Measurements from ENCODE around the gene WNT7B. TPM values are rescaled to one million over a fixed set of nuclear protein-coding genes. Genes with fewer than 3 reads are reported as not detected.
A peak's percentile ranks its signal among the peaks of the same experiment; 100 is the strongest.

The WNT7B gene
- total RNA-seq, 3 donors from 2014 or later (not counting 1 experiment from before 2014, with no cell fraction given), result not detected

GRCh38 chr22:45975164-45976161 lies 1.5 kb downstream of the WNT7B start:
- H3K4me3 Mint-ChIP-seq, result peak overlapping the region; percentile 58
- H3K36me3 Mint-ChIP-seq, result no peaks in the 10 kb centered on the region

GRCh38 chr22:45974498-45974897 lies 2.5 kb downstream of the WNT7B start:
- no peaks in the 10 kb centered on the region for H3K36me3 ChIP-seq (ENCODE audit: control insufficient read depth, insufficient read depth, low read length)
- no peaks in the 10 kb centered on the region for H3K9me3 Mint-ChIP-seq
- no peak overlapping the region for H3K27ac Mint-ChIP-seq
- peaks cover 0 to 5% of the 10 kb centered on the region in 2 donors for H3K4me1 Mint-ChIP-seq
- peak overlapping the region; percentile 58 for H3K4me3 Mint-ChIP-seq
- TF ChIP-seq, protein P1, sequence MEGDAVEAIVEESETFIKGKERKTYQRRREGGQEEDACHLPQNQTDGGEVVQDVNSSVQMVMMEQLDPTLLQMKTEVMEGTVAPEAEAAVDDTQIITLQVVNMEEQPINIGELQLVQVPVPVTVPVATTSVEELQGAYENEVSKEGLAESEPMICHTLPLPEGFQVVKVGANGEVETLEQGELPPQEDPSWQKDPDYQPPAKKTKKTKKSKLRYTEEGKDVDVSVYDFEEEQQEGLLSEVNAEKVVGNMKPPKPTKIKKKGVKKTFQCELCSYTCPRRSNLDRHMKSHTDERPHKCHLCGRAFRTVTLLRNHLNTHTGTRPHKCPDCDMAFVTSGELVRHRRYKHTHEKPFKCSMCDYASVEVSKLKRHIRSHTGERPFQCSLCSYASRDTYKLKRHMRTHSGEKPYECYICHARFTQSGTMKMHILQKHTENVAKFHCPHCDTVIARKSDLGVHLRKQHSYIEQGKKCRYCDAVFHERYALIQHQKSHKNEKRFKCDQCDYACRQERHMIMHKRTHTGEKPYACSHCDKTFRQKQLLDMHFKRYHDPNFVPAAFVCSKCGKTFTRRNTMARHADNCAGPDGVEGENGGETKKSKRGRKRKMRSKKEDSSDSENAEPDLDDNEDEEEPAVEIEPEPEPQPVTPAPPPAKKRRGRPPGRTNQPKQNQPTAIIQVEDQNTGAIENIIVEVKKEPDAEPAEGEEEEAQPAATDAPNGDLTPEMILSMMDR (IDR thresholded peaks at IDR 0.05), result no peak
- H3K4me1 ChIP-seq (ENCODE audit: control insufficient read depth, insufficient read depth, low read length), result peaks cover 30% of the 10 kb centered on the region
- H3K36me3 Mint-ChIP-seq, result no peaks in the 10 kb centered on the region
- peaks cover 29% of the 10 kb centered on the region for H3K27me3 ChIP-seq (ENCODE audit: control insufficient read depth, insufficient read depth, low read length)
- intact Hi-C loops (cut with micrococcal nuclease), result no loop called here
- no peak overlapping the region for H3K4me3 ChIP-seq (ENCODE audit: low read length)
- H3K27me3 Mint-ChIP-seq (ENCODE audit: low read depth in 2 of 2), result peaks cover 25 to 36% of the 10 kb centered on the region in 2 donors
- WGBS (ENCODE audit: insufficient coverage), result 7% methylated on average over 4 of the region's 4 CpGs
- ATAC-seq, result no peak
- no peak overlapping the region for H3K27ac ChIP-seq (ENCODE audit: low read length)
- H3K9me3 ChIP-seq (ENCODE audit: control insufficient read depth, insufficient read depth, low read length), result no peaks in the 10 kb centered on the region
- DNase-seq, result no peak

More at GRCh38 chr22:45975164-45976161, 1.5 kb downstream of the WNT7B start:
- TF ChIP-seq, protein P1 (IDR thresholded peaks at IDR 0.05), result no peak
- no peak overlapping the region for H3K27ac Mint-ChIP-seq
- Histone ChIP-seq H3K27me3 (ENCODE audit: control insufficient read depth, insufficient read depth, low read length) (peaks cover 26% of the 10 kb centered on the region), H3K27ac (ENCODE audit: low read length) (no peak overlapping the region), H3K9me3 (ENCODE audit: control insufficient read depth, insufficient read depth, low read length) (no peaks in the 10 kb centered on the region), H3K4me3 (ENCODE audit: low read length) (no peak overlapping the region), H3K36me3 (ENCODE audit: control insufficient read depth, insufficient read depth, low read length) (no peaks in the 10 kb centered on the region), H3K4me1 (ENCODE audit: control insufficient read depth, insufficient read depth, low read length) (peaks cover 30% of the 10 kb centered on the region)
- ATAC-seq (no peak), DNase-seq (no peak)
- peaks cover 0 to 5% of the 10 kb centered on the region in 2 donors for H3K4me1 Mint-ChIP-seq
- 4% methylated on average over 80 of the region's 80 CpGs for WGBS (ENCODE audit: insufficient coverage)
- H3K27me3 Mint-ChIP-seq (ENCODE audit: low read depth in 2 of 2), result peaks cover 25 to 30% of the 10 kb centered on the region in 2 donors
- intact Hi-C loops (cut with micrococcal nuclease), result no loop called here
- no peaks in the 10 kb centered on the region for H3K9me3 Mint-ChIP-seq

DNA sequence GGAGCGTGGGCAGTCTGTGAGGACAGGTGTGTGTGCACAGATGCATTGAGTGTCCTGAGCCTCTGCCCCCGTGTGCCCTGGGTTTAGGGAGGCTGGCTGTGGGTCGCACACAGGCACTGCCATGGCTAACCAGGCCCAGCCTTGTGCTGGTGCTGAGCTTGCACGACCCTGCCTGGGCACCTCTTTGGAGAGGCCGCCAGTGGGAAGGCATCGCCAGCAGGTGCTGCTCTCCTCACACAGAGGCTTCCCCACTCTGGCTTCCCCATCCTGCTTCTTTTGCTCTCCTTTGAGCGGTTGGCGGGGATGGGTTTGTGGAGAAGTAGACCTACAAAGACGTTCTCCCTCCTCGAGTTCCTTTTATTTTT lies 4.1 kb downstream of the WNT7B start:
- DNase-seq (no peak), ATAC-seq (no peak)
- Histone ChIP-seq H3K4me1 (ENCODE audit: control insufficient read depth, insufficient read depth, low read length) (peaks cover 15% of the 10 kb centered on the region), H3K27me3 (ENCODE audit: control insufficient read depth, insufficient read depth, low read length) (peaks cover 26% of the 10 kb centered on the region), H3K27ac (ENCODE audit: low read length) (no peak overlapping the region), H3K36me3 (ENCODE audit: control insufficient read depth, insufficient read depth, low read length) (no peaks in the 10 kb centered on the region), H3K9me3 (ENCODE audit: control insufficient read depth, insufficient read depth, low read length) (no peaks in the 10 kb centered on the region), H3K4me3 (ENCODE audit: low read length) (no peak overlapping the region)
- intact Hi-C loops (cut with micrococcal nuclease), result no loop called here
- Mint-ChIP-seq H3K4me3 (peak overlapping the region; percentile 13), H3K27me3 (ENCODE audit: low read depth in 2 of 2) (peaks cover 38 to 43% of the 10 kb centered on the region in 2 donors), H3K27ac (no peak overlapping the region), H3K4me1 (peaks cover 0 to 5% of the 10 kb centered on the region in 2 donors), H3K36me3 (no peaks in the 10 kb centered on the region), H3K9me3 (no peaks in the 10 kb centered on the region)
- WGBS (ENCODE audit: insufficient coverage), result 56% methylated on average over 10 of the region's 10 CpGs
- TF ChIP-seq, protein P1 (IDR thresholded peaks at IDR 0.05), result no peak
